Measurements from ENCODE around the gene TEKT4.

DNA sequence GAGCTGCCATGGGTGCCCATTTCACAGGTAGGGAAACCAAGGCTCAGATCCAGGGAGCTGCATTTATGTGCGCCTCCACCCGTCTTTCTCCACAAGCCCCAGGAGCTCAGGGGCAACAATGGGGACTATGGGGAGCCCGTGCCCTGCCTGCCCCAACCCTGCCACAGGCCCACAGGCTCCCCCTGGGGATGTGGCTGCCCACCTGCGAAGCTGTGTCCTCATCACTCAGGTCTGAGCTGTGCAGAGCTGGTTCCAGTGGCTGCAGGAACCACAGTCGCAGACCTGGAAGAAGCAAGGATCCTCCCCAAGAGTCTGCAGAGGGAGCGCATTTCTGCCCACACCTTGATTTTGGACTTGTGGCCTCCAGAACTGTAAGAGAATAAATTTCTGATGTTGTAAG, 9.8 kb downstream of the TEKT4 start:
- TF ChIP-seq GATA2 (IDR thresholded peaks at IDR 0.05; ENCODE audit: low read depth, low read length): no peak
- no peak for TF ChIP-seq GATA3 (IDR thresholded peaks at IDR 0.05; ENCODE audit: low read depth, low read length)
